ENCODE measurements around the gene LYL1.

Gene LYL1

DNA sequence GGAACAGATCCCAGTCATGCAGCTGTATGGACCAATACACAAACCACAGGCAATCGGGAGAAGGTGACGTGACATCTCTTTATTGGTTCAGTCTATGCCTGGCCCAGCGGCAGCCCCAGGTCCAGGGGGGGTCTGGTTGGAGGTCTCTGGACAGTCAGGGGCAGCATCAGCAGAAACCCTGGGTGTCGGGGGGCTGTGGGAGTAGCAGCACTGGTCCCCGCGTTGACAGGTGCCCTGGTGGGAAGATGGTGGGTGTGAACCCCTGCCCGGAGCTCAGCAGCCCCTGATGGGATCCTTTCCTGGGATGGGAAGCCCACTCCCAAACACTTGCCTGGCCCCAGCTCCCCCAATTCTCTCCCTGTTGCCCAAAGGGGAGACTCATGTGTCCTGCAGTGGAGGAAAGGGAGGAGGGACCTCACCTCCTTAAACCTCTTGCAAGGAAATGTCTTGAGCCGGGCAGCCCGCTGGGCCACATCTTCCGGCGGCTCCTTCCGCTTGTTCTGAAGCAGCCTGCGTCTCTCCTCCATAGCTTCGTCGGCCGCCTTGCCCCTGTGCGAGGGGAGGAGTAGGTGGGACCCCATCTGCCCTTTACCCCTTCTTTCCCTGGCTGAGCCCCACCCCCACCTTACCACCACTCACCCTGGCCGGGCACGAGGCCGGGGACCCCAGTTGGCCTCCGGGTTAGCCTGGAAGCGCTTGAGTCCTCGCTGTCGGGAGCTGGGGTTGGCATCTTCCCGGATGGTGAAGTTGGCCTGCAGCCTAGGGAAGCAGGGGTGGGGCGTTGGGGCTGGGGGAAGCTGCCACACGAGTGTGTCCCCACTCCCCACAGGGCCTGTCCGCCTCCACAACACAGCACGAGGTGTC is 2.4 kb upstream of the LYL1 start:
- DNase-seq (ENCODE audit: low read depth, low spot score), result no peak

DNA sequence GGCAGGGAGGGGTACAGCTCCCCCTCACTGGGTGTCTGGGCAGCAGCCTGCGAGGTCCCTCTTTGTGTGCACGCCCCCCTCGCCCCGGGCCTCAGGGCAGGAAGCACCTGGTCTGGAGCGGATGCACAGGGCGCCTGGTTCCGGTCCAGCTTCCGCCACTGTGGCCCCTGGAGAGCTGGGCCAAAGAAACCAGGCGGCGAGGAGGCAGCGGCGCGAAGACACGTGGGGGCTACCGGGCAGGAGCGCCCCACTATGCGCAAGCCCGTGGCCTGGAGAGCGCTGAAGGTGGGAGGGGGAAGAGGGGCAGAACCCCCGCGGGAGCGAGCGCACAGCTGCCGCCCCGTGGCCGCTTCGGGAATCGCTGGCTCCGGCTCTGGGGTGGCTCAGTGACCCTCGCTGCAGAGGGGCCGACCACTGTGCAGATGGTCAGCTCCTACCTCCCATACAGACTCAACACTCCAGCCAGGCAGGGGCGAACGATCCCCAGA is 1.7 kb upstream of the LYL1 start:
- no peak for DNase-seq (ENCODE audit: low read depth, low spot score)

DNA sequence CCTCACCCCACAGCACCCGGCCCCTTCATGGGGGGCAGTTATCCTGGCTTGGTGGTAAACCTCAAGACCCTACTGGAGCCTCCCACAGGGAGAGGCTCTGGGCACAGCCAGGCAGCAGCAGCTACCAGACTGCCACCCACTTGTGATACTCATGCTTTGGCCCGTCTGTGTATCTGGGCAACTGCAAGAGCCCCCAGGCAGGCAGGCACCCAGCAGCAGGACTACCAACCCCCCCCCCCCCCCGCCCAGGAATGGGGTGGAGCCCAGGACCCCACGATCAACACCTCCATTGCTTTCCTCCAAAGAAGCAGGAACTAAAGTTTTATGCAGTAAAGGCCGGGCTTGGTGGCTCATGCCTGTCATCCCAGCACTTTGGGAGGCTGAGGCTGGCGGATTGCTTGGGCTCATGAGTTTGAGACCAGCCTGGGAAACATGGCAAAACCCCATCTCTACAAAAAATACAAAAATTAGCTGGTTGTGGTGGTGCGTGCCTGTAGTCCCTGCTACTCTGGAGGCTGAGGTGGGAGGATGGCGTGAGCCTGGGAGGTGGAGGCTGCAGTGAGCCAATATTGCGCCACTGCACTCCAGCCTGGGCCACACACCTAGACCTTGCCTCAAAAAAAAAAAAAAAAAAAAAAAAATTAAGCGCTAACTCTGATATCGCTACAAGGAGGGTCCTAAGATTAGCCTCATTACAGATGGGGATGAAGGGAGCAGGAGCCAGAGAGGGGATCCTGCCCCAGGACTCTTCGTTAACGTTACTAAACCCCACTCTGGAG is 1.1 kb upstream of the LYL1 start:
- no peak for DNase-seq (ENCODE audit: low read depth, low spot score)

DNA sequence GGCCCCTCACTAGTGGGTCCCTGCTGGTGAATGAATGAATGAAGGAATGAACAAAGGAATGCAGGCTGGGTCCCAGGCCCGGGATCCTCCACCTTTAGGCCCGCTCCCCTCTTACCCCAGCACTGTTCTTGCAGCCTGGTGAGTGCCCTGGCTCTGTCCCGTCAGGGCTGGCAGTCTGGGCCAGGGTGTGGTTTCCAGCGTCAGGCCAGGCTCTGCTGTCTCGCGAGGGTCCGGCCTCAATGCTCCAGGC is 317 bp downstream of the LYL1 start:
- no peak for DNase-seq (ENCODE audit: low read depth, low spot score)

DNA sequence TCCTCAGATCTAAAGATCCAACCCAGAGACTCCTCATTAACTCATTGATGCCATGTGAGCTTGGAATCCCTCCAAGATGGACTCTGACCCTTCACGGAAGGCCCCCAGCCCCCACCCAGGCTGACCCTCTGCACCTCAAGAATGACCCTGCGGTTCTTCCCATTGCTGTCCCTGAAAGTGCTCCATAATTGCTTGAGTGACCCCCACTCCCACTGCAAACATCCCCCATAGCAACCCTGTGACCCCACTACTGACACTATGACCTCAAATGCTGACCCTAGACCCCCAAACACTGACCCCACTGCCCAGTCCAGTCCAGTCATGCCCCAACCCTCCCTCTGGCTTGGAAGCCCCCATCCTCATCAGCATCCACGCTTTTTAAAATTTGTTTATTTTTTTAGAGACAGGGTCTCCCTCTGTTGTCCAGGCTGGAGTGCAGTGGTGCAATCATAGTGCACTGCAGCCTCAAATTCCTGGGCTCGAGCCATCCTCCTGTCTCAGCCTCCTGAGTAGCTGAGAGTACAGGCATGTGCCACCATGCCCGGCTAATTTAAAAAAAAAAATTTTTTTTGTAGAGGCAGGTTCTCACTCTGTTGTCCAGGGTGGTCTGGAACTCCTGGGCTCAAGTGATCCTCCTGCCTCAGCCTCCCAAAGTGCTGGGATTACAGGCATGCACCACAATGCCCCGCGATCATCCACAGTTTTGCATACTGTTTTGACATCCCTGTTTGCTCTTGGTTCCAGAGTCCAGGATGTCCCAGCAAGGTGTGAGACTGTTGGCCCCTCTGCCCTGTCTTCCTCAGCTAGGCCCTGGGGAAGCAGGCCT is 855 bp downstream of the LYL1 start:
- DNase-seq (ENCODE audit: low read depth, low spot score), result no peak

DNA sequence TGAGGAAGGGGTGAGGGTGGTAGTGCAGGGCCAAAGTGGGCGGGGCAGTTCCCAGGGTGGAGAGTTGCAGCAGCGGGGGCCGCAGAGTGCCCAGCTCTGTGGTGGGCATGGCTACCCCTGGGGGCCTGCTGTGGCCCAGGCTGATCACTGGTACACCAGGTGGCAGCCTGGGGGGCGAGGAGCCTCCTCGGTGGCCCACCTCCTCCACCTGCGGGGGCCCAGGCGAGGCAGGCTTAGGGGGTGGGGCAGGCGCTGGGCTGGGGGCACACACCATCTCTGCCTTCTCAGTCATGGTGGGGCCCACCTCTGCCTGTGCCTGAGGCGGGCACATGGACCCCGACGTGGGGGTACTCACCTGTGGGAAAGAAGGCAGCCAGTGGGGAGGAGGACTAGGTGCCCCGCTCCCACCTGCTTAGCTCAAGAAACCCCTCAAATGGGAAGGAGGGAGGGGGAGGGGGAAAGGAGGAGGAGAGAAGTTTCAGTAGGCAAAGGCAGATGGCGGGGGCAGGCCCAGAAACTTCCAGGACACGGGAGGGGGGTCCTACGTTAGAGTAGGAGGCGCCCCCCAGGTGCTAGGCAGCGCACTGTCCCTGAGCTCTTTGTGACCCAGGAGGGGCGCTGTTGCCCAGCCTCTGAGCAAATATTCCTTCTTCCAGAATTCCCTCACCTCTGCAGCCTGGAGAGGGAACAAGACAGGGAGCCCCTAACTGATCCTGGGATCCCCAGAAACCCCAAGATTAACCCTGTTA is 1.6 kb downstream of the LYL1 start:
- DNase-seq (ENCODE audit: low read depth, low spot score), result no peak

DNA sequence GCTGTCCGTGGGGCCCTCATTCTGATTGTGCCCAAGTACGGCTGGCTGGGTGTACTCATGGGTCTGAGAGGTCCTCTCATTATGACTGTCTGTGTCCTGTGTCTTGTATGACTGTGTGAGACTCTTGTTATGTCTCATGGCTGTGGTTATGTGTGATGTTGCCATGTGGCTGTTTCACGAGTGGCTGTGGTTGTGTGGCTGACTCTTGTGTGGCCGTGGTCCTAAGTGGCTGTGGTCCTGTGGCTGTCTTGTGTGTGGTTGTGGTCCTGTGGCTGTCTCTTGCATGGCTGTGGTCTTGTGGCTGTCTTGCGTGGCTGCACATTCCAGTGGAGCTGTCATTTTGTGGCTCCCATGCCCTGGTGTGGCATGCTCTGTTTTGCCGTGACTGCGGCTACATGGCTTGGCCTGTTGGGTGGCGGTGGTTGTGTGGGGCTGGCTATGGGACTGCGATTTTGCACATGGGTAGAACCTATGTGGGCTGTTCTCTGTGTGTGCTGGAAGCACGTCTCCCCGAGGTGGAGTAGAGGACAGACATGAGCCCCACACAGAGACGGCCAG is 2.5 kb downstream of the LYL1 start:
- no peak for DNase-seq (ENCODE audit: low read depth, low spot score)

DNA sequence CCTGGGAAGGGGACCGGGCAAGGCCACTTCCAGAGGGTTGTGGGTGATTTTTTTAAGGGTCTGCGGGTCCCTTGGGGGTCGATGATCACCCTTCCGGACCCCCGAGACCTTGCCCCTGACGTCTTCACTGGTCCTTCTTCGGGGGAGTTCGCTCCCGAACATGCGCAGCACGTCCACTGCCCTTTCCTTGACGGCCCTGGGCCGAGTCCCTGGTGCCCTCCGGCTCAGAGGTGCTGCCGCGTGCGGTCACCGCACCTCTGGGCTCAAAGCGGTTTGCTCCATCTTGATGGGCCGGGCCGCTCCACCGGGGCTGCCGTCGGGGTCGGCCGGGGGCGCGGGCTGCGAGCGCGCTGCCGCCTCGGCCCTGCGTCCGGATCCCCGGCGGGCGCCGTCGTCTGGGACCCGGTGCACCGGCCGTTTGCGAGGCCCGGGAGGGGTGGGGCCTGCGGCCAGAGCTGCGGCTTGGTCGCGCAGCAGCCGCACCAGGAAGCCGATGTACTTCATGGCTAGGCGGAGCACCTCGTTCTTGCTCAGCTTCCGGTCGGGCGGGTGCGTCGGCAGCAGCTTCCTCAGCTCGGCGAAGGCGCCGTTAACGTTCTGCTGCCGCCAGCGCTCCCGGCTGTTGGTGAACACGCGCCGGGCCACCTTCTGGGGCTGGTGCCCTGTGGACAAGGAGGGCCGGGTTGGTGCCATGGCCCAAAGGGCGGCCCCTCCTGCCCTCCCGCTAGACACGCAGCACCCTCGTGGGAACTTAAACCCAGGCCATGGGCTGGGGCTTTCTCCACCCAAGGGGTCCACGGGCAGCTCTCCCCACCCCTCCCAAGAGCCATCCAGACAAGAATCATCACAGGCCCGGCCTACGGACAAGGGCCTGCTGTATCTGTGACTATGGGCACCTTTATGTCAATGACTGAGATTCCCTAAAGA is 3.3 kb downstream of the LYL1 start:
- DNase-seq (ENCODE audit: low read depth, low spot score), result no peak

DNA sequence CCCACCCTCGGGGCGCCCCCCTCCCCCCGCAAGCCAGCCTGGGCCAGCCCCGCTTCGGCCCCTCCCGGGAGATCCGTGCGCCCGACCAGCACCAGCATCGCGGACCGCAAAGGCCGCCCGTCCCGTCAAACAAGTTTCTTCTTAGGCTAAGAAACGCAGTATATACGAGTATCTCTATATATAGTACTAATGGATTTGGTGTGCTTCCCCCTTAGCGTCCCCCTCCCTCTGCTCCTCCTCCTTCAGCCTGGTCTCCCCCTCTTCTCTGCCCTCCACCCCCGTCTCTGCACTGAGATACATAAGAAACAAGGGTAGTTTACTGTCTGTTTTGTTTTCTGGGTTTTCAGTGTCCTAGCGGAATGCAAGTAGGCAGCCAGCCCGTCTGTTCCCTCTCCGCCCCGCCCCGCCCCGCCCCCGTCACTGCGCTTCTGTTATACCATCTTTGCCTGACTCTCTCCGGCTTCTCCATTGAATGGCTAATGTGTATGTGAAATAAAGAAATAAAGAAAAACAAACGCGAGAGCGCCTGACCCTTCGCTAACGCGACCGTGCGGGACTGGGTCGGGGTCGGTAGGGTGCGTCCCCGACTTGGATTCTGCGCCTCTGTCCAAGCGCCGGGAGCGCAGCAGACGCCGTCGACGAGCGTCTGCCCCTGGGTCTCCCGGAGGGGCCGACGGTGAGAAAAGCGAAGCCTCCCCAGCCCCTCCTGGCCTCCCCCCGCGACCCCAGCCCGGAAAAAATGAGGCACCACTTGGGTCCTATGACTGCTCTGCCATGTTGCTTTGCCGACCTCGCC is 4.2 kb downstream of the LYL1 start:
- DNase-seq (ENCODE audit: low read depth, low spot score), result no peak

DNA sequence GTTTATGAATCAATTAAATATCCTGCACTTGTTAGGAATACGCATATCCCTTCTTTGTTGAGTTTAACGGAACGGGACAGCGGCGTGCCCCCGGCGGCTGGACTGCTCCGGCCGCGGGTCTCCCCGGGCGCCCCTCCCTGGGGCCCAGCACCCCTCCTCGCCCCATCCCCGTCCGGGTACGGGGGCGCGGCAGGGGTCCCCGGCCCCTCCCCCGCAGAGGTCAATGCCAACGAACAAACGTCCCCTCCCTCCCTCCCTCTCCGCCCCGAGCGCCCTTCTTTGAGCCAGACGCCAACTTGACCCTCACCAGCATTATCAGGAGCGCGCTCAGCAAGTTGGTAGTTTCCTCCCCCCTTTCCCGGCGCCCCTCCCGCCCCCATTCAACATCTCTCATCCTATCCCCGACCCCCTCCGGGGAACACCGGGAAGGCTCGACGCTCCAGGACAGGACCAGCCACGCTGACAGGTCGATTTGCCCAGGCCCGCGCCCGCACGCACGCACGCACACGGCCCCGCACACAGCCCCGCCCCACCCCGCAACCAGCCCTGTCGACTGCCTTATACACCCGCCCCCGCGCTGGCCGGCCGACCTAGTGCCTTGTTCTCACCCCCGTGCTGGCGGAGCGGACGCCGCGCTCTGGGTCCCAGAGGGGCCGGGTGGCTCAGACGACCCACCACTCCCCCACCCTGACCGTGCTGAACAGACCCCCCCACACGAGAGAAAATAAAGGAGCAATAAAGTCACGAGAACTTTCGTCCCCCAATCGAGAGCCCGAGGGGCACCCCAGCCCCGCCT is 5.0 kb downstream of the LYL1 start:
- no peak for DNase-seq (ENCODE audit: low read depth, low spot score)

DNA sequence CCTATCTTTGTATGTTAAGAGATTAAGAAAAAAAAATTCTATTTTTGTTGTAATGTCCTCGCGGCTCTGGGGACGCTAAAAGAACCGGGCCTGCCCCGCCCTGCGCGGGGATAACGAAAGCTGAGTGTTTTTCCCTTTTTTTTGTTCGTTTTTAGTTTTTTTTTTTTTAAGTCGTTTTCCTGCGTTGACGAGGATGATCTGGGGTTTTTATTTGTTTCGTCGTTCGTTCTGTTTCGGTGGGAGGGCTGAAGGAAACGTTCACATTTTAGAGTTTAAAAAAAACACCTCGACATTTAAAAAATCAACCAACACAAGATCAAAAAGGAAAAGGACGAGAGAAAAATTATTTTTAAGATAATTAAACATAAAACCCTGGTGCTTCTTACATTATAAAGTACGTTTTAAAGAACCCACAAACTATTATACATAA is 5.6 kb downstream of the LYL1 start:
- no peak for DNase-seq (ENCODE audit: low read depth, low spot score)

DNA sequence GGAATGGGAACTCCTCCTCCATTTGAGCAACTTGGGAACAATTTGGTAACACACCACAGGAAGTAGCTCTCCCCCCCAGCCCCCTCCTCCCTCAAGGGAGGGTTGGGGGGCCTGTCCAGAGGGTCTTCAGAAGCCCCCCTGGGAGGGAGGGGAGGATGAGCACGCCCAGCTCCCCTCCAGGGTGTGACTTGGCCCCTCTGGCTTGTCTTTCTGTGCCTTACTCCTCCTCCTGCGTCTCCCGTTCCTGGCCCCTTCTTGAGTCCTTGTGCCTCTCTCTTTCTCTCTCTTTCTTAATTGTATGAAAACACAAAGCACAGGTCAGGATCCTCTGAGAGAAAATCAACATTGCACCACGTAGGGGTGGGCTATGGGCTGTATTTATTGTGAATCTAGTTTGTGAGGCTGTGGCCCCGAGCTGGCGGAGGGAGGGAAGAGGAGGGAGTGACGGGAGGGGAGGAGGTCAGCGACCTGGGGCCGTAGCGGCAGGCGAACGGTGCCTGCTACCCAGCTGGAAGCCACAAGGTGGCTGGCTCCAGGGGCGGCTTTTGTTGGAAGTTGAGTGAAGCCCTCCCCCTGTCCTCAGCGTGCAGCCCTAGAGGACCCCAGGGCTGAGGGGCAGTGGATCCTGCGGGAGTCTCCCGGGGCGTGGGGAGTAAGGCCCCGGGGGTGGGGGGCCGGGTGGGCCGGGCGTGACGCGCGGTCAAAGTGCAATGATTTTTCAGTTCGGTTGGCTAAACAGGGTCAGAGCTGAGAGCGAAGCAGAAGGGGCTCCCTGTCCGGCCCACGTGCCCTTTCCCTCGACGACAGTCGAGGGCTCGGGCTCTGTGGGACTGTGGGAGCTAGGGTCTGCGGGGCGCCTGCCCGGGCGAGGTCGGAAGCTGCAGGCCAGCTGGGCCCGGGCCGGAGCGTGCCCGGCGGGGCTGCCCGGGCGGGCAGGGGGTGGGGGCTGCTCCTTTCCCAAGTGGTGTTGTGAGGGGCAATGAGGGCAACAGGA is 6.4 kb downstream of the LYL1 start:
- DNase-seq (ENCODE audit: low read depth, low spot score), result no peak

DNA sequence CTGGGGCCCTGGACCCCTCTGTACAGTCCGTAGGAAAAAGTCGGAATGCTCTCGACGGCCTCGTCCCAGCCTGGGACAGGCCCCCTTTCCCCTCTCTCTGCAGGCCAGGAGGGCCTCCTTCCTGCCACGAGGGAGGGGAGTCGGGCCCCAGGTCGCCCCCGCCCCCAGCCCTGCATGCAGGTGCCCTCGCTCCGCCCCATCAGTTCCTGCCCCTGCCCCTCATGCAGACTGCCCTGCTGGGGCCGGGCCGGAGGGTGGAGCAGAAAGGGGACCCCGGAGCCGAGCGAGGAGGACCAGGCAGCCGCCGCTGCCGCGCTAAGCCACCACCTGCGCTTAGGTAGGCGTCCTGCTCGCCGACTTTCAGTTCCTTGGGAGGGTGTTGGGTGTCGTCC is 7.3 kb downstream of the LYL1 start:
- no peak for DNase-seq (ENCODE audit: low read depth, low spot score)

DNA sequence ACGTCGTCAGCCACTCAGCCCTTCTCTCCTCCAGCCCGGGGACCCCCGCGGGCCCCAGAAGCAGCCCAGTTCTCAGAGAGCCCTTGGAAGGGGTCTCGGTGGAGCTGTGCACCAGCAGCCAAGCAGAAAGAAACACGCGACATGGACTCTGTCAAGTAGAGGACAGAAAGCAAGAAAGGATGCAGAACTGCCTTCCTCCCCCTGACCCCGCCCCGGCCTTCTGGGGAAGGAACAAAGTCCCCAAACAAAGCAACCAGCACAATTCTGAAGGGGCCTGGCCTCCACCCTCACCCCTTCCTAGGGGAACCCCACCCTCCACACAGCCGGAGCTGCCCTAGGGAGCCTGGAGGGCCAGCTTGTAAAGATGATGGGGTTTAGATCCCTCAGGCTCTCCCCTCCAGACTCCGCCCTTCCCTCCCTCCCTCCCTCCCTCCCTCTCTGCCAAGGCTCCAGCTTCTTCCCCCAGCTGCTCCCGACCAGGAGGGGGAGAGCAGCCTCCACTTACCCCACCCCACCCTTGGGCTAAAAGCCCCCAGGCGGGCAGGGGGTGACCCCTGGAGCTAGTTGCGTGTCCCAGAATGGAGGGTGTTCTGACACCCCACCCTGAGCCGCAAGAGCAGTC is 7.8 kb downstream of the LYL1 start:
- DNase-seq (ENCODE audit: low read depth, low spot score), result no peak

DNA sequence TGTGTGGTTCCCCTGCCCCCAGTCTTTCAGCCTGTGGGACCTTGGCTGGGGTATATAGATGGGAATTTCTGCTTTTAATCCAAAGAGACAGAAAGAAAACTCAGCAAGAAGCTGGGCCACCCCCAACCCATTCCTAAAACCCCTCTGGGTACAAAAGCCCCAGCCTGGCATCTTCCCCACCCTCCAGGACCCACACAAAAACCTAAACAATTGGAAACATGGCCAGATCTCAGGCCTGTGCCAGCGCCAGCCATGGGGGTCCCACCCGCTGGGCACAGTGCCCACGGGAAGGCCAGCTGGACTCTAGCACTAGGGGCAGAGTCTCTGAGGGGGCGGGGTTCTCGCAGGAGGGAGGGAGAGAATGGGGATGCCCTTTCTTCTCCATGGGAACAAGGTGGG is 8.6 kb downstream of the LYL1 start:
- DNase-seq (ENCODE audit: low read depth, low spot score), result no peak

DNA sequence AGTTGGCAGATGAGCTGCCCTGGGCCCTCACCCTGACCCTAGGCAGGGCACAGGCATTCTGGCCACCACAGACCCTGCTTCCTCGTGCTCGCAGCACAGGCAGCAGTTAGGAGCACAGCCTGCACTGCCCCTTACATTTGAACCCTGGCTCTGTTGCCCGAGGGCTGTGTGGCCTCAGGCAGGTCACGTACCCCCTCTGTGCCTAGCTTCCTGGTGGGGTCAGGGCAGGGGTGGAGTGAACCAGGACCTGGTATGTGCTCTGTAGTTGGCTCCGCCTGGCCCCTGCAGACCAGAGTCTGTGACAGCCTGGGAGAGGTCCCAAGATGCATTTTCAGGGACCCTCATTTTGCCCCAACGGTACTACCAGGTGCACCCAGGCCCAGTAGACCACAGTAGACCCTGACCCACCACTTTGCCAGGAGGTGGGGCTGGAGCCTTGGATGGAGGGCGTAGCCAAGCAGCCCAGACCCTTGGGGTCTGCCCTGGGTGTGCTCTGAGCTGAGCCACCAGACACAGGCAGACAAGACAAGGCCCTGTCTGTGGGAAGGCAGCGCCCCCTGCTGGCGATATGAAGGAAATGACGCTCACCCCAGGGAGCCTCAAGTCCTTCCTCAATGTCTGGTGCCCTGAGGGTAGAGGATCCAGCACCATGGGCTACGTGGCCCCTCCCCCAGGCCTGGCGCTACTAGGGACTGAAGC is 9.1 kb downstream of the LYL1 start:
- no peak for DNase-seq (ENCODE audit: low read depth, low spot score)

Data from iPS DF 19.7 (cell line).